Bone marrow (tissue), 2 donors: Measurements from ENCODE around the gene MPIG6B.

Source experiments
- DNase-seq, 2 donors: peaks; one replicate each; lab custom pipeline; 2025; lab: John Stamatoyannopoulos, UW

MPIG6B gene

DNA sequence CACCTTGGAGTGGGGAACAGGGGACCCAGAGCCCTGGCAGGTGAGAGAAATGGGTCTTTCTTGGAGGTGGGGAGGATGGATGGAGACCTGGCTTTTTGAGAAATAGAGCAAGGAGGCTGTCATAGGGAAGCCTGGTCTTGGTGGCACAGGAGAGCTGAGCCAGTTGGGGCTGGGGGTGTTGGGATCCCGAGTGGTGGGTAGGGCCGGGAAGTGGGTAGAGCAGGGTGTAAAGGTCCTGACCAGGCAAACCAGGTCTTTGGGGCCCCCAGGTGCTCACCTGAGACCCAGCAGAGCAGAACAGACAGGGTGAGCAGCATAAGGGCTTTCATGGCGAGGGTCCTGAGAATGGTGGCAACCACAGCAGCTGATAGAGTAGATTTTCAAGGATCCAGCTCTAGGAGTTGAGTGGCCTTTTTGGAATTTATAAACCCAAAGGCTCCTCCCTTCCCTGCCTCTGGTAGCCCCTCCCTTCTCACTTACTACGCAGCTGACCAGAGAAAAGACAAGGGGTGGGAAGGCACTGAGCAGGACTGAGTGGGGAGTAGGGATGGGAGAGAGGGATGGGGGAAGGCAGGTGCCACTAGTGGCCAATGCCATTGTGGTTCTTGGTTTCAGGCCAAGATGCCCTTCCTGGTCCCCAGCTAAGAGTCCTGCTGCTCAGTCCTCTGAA, 1.7 kb upstream of the MPIG6B start, which contains the start of gene LY6G6C:
Gene LY6G6C (minus strand): TSS at position 396 of the 670 bp plus-strand sequence. CDS start 67 bp downstream, at position 329.
- no peak for DNase-seq

DNA sequence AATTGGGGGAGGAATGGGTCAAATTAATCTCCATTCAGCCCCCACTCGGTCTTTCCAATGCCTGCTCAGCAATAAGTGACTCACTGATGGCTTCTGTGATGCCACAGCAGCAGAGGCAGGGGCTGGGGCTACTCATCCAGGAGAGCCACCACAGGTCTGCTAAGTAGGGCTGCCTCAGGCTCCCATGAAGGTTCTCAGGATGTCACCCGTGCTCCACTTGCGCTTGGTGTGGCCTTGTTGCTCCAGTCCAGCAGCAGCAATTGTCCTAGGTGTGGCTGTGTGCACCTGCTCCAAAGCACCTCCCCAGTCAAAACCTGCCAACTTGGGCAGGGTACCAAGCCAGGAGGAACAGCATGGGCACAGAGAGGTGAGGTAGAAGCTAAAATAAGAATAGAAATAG, 1.0 kb upstream of the MPIG6B start:
- DNase-seq = no peak

GRCh38 chr6:31723980-31724691, 963 bp downstream of the MPIG6B start:
- no peak for DNase-seq

GRCh38 chr6:31725502-31726350, 2.6 kb downstream of the MPIG6B start:
- peak in 1 of 2 donors; percentile 79 for DNase-seq

- DNase-seq = peak in 1 of 2 donors; percentile 45
Measured at GRCh38 chr6:31727034-31727716, 4.0 kb downstream of the MPIG6B start.

- DNase-seq = peak in 1 of 2 donors; percentile 87
Measured at GRCh38 chr6:31727717-31728671, 4.8 kb downstream of the MPIG6B start.

- no peak for DNase-seq
Measured at GRCh38 chr6:31728767-31729514, 5.8 kb downstream of the MPIG6B start, which contains the start of gene DDAH2. DDAH2 (minus strand) TSS chr6:31729299; CDS start chr6:31729161, 138 bp downstream.

GRCh38 chr6:31729515-31729978, 6.4 kb downstream of the MPIG6B start:
- DNase-seq = peak; percentile 52 to 95

DNA sequence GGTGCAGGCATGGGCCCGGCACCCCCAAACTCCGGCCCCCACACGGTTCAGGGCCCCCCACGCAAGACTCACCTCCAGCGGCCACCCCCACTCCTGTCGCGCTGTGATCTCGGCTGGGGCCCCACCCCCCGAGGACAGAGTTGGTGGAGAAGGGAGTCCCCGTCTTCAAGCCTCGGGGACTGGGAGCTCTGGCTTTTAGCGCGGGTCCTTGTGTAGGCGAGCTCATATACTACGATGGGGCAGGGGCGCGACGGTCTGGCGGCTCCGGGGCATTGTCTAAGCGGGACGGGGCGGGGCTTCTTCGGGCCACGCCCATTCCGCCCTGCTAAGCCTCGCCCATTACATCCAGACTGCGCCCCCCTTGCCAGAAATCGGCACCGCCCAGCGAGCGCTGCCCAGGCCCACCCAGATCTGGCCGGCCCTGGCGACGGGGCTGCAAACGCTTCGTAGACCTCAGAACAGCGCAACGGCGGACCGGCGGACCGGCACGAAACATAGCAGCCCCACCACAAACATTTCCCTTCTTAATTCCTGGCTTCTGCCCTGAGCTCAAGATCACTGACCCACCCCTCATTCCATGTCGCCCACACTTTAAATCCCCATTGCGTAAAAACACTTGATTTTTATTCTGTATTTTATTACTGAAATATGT, 6.9 kb downstream of the MPIG6B start:
- DNase-seq = peak; percentile 57 to 85

DNA sequence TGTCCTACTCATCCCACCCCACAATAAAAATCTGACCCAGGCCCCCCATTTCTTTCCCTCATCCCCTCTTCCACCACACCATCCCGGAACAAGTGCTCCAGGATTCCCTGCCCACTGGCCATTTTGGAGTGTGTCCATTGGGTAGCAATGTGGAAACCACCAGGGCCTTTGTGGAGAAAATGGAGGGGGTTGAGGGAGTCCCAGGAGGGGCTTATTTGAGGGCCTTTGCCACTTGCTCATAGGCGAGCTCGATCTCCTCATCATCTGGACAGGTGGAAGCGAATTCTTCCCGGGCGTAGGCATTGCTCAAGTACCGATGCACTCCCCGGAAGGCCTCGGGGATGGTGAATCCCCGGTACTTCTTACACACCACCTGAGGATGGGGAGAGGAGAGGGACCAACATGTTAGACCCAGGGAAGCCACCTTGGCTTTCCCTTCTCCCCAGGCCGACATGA, 7.5 kb downstream of the MPIG6B start:
- DNase-seq = no peak

DNA sequence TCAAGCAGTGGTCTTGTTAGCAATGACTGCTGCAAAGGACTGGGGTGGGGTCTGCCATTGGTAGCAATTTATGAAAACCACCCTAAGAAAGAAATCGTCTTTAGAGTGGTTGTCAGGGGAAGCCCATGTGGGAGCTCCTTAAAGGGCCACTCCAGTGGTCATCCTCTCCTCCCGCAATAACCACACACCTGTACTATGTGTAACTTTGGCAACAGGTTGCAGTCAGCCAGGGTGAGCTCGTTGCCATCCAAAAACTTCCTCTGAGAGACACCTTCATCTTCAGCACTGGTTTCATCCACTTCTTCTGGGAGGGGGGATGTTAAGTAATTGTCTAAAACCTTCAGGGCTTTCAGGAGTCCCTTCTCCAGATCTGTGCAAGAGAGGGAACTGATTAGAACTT, 8.9 kb downstream of the MPIG6B start:
- no peak for DNase-seq

DNA sequence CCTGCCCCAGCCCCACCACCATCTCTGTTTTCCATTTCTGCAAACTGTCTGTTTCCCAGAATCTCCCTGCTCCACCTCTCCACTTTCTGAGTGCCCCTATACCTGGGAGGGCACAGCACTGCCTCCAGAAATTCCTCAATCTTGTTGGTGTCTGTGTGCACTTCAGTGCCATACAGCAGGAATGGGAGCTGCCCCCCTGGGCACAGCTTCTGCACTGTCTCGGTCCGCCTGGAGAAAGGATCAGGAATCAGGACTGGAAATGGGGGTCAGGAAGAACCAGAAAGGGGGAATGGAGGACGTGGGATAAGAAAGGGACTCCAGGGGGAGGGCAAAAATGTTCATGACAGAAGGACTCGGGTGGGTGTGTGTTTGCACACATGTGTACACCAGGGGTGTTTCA, 10.6 kb downstream of the MPIG6B start:
- DNase-seq = no peak

- DNase-seq = no peak
Measured at GRCh38 chr6:31734247-31734820, 11.2 kb downstream of the MPIG6B start.

- peak; percentile 49 to 85 for DNase-seq
Measured at GRCh38 chr6:31734821-31735406, 11.7 kb downstream of the MPIG6B start.

- DNase-seq = peak; percentile 66 to 74
Measured at GRCh38 chr6:31736021-31736767, 13.0 kb downstream of the MPIG6B start, which contains the start of gene CLIC1. CLIC1 (minus strand) TSS chr6:31736530; CDS start chr6:31736300, 230 bp downstream.

DNA sequence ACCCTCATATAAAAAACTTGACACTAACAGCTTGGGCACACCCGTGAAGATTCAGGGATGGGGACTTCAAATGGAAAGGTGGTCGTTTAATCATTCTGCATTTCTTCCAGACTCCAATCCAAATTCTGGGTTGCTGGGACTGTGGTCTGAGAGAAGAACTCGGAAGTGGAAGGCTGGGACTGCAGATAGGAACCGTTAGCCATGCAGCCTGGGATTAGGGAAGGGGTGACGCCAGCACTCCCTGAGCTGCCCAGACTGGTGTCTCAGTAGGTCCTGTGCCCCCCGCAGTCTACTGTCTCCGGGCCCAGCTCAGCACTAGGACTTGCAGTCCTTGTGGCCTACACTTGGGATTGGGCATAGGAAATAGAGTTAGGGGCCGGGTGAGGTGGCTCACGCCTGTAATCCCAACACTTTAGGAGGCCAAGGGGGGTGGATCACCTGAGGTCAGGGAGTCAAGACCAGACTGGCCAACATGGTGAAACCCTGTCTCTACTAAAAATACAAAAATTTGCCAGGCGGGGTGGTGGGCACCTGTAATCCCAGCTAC, 13.7 kb downstream of the MPIG6B start:
- DNase-seq = peak in 1 of 2 donors; percentile 52

DNA sequence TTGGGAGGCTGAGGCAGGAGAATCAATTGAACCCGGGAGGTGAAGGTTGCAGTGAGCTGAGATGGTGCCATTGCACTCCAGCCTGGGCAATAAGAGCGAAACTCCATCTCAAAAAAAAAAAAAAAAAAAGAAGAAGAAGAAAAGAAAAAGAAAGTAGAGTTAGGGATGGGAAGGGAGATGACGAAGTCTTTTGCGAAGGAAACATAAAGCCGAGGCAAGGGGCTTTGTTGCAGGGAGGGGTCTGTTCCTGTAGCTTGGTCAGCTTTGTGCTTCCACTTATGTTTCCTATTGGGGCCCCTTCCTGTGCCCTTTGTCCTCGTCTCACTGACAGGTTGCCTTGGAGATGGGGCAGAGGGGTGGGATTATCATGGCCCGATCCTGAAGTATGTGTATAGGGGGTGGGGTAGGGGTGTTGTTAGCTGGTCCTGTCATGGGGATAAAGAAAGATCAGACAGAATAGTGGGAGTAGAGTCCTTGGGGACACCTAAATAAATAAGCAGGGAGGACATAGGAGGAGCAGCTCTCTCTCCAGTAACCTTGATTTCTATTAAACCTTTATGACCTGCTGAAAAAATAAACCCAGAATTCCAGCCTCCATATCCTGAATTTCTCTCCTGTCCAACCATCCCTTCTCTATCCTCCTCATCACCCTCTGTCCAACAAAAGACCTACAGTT, 14.3 kb downstream of the MPIG6B start:
- DNase-seq = peak; percentile 9 to 42
